Measurements from ENCODE around the gene GLB1L2.

The GLB1L2 gene

GRCh38 chr11:134423106-134423505 lies 91.3 kb downstream of the GLB1L2 start:
- H3K9ac ChIP-seq (ENCODE audit: low read length) = no peak overlapping the region
- no peak overlapping the region for H3K27ac ChIP-seq (ENCODE audit: low read depth, low read length)
- H3K4me3 ChIP-seq (ENCODE audit: low read depth, low read length) = no peak overlapping the region
- 0 out of 2 replicates have a peak, but pooled peaks cover 7% of the 10 kb centered on the region for H3K4me1 ChIP-seq (ENCODE audit: control insufficient read depth, insufficient read depth, low read length)
- no peaks in the 10 kb centered on the region for H3K9me3 ChIP-seq (ENCODE audit: control insufficient read depth, insufficient read depth, low read depth, low read length)
- peaks cover 8% of the 10 kb centered on the region; the same call in 1 of the 2 replicates for H3K27me3 ChIP-seq (ENCODE audit: control insufficient read depth, insufficient read depth, low read length)
- H3K36me3 ChIP-seq (ENCODE audit: control insufficient read depth, insufficient read depth, low read length) = no peaks in the 10 kb centered on the region

DNA sequence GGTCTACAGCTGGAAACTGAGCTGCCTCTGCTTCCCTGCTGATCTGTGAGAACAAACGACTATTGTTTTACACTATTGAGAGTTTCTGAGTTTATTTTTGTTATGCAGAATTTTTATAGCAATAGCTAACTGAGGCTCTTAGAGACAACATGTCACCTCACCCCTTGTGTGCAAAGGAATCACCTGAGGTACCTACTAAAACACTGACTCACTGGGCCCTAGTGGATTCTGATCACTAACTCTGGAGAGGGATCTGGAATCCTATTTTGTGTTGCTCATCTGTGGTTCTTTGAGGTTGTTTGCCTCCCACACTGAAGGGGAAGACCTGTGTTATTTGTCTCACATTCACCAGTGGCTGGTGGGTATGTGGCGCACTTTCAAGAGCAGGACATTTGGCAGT lies 93.6 kb downstream of the GLB1L2 start:
- H3K4me3 ChIP-seq (ENCODE audit: low read depth, low read length) = no peak overlapping the region
- H3K9me3 ChIP-seq (ENCODE audit: control insufficient read depth, insufficient read depth, low read depth, low read length) = no peaks in the 10 kb centered on the region
- 0 out of 2 replicates have a peak, but pooled peaks cover 4% of the 10 kb centered on the region for H3K27me3 ChIP-seq (ENCODE audit: control insufficient read depth, insufficient read depth, low read length)
- H3K9ac ChIP-seq (ENCODE audit: low read length) = no peak overlapping the region
- no peak overlapping the region for H3K27ac ChIP-seq (ENCODE audit: low read depth, low read length)
- no peaks in the 10 kb centered on the region for H3K36me3 ChIP-seq (ENCODE audit: control insufficient read depth, insufficient read depth, low read length)
- 0 out of 2 replicates have a peak, but pooled peaks cover 7% of the 10 kb centered on the region for H3K4me1 ChIP-seq (ENCODE audit: control insufficient read depth, insufficient read depth, low read length)
